Astrocyte of the cerebellum (primary cell): ENCODE measurements around the gene BMX.

Experiments
- DNase-seq: peaks from one replicate; pipeline ENCODE4 v3.0.0-alpha.2; 2011; ENCODE audit warnings: low read depth
- H3K4me3 ChIP-seq: 2 replicates; pipeline ENCODE4 v1.5.1; 2011; ENCODE audit warnings: mild to moderate bottlenecking, low read depth, low read length, moderate library complexity
- in situ Hi-C: cut with HindIII; loops from 2 replicates; pipeline ENCODE4 v1.10.0; 2017; ENCODE audit warnings: low sequenced_read_pairs
- TF ChIP-seq, protein P1 (sequence below): IDR thresholded peaks from 2 replicates; pipeline ENCODE4 v1.5.1; 2012; ENCODE audit warnings: low read length, low read depth, moderate library complexity, mild to moderate bottlenecking; ENCODE audit errors: missing control alignments

Gene BMX

DNA sequence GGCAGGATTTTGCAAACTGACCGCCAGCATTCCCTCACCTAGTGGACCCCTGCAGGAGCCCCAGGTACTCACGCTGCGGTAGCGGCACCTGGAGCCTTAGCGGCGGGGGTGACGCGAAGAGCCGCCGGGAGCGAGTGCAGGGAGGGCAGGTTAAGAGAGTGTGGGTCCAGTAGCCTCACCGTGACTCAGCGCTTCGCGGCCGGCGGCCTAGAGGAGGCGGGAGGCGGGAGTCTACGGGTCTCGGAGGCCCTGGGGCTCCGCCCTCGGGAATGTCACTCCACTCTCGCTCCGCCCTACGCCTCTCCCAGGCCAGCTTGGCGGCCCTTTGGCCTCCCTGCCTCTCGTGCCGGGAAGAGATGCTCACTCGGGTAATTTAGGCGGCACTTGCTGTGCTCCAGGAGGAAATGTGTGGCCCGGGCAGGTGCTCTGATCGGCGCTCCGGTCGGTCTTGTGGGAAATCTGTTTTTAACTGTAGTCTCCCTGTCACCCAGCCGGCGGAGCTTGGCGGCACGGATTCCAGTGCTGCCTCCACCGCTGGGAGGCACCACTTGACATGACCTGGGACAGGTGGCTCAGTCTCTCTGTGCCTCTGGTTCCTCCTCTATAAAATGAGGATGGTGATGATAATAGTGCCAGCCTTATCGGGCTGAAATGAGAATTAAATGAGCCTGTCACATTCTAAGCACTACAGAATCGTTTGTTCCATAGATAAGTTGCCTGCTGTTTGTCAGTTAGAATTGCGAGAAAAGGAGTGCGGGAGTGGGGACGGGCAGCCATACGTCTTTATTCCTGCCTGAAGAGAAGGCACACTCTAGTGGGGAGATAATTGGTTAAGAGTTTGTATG is 7.3 kb upstream of the BMX start, which contains the start of gene PIR:
PIR (minus strand) TSS at position 216 of the 845 bp plus-strand sequence. CDS start 2,076 bp downstream, outside the sequence.
- TF ChIP-seq, protein P1, sequence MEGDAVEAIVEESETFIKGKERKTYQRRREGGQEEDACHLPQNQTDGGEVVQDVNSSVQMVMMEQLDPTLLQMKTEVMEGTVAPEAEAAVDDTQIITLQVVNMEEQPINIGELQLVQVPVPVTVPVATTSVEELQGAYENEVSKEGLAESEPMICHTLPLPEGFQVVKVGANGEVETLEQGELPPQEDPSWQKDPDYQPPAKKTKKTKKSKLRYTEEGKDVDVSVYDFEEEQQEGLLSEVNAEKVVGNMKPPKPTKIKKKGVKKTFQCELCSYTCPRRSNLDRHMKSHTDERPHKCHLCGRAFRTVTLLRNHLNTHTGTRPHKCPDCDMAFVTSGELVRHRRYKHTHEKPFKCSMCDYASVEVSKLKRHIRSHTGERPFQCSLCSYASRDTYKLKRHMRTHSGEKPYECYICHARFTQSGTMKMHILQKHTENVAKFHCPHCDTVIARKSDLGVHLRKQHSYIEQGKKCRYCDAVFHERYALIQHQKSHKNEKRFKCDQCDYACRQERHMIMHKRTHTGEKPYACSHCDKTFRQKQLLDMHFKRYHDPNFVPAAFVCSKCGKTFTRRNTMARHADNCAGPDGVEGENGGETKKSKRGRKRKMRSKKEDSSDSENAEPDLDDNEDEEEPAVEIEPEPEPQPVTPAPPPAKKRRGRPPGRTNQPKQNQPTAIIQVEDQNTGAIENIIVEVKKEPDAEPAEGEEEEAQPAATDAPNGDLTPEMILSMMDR = peak; percentile 51
- peak within 1 kb of the TSS; percentile 43 for H3K4me3 ChIP-seq
- in situ Hi-C loops = no loop called here
- peak; percentile 29 for DNase-seq

DNA sequence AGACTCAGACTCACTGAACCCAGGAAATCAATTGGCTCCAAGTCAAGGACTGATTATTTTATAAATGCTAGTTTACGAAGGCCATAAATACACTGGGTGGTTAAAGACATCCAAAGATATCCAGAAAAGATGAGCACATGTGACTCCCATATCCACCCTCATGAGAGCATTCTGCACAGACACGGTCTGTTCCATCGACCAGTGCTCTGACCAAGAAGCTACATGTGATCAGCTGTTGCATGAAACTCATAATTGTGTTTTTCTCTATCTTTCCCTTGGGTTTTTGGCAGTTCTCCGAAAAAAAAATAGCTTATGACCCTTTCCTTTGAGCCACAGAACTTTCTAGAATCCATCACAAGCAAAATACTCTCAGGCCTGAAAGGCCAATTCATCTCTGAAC is 4.8 kb upstream of the BMX start:
- in situ Hi-C loops = no loop called here
- no peak for DNase-seq
- no peak overlapping the region for H3K4me3 ChIP-seq
- TF ChIP-seq, protein P1 = no peak

DNA sequence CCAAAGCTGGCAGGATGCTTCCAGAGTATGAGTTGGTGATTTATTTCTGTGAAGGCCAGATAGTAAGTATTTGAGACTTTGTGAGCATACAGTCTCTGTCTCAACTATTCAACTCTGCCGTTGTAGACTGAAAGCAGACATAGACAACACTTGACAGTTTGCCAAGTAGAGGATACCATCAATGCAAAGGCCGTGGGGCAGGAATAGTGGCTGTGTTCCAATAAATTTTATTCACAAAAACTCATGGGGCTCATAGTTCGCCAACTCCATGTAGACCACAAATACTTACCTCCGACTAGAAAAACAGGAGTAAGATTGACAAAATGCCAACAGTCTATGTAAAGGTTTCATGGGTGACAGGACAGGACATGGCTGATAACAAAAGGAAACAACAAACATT is 3.8 kb upstream of the BMX start:
- in situ Hi-C loops = no loop called here
- DNase-seq = no peak
- TF ChIP-seq, protein P1 = no peak
- no peak overlapping the region for H3K4me3 ChIP-seq

DNA sequence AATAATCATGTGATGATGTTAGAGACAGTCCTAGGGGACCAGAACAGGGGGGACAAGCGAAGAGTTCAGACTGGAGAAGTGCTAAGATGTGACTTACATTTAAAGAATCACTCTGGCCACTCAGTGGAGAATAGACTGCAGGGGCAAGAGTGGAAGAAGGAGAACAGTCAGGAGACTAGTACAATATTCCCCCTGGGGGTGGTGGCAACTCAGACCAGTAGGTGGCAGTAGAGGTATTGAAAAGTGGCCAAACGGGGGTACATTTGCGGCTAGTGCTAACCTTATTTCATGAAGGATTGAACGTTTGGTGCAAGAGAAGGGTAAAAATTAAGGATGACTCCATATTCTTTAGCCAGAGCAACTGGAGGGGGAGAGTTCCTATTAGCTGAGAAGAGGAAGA is 2.7 kb upstream of the BMX start:
- peak; percentile 3 for DNase-seq
- TF ChIP-seq, protein P1 = peak; percentile 67
- in situ Hi-C loops = no loop called here

DNA sequence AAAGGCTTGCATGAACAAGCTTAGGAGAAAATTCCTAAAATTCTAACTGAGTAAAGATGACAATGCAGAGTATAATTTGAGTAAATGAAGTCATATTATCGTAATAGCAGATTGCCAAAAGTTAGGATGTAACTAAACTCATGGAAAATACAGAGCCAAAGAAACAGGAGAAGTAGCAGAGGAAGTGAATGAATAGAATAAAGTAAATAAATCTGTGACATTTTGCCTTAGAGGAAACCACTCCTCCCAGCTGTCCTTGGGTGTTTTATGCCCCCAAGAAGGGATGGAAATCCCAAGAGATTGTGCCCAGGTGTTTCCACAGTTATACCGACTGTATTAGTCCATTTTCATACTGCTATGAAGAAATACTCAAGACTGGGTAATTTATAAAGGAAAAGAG is 1.9 kb upstream of the BMX start:
- DNase-seq = no peak
- no peak overlapping the region for H3K4me3 ChIP-seq
- in situ Hi-C loops = no loop called here
- TF ChIP-seq, protein P1 = no peak

More for the DNA sequence above, 2.7 kb upstream of the BMX start:
- no peak overlapping the region for H3K4me3 ChIP-seq

DNA sequence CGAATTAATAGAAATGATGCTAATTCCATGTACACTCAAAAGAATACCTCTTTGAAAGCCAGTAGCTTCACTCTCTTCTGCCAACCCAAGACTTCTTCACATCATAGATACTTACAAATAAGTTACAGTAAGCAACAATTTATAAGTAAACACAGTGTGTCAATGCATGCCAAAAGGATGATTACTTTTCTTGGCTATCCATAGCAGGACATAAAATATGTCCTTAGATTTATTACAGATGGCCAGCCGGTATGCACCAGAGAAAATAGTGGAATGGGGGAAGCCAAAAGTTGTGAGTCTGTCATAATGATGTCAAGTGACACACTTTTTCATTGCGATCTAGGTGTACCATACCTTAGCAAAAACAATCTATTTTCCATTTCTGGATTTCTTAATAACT is 631 bp upstream of the BMX start:
- in situ Hi-C loops = no loop called here
- no peak overlapping the region for H3K4me3 ChIP-seq
- TF ChIP-seq, protein P1 = no peak
- DNase-seq = no peak
